ENCODE measurements around the gene MYD88.

MYD88 gene

GRCh38 chr3:38168151-38169026 lies 29.9 kb downstream of the MYD88 start:
- no peak for DNase-seq

GRCh38 chr3:38169027-38169317 lies 30.5 kb downstream of the MYD88 start:
- no peak for DNase-seq

- DNase-seq, result no peak
Observed at GRCh38 chr3:38170722-38171121, 32.3 kb downstream of the MYD88 start.

DNA sequence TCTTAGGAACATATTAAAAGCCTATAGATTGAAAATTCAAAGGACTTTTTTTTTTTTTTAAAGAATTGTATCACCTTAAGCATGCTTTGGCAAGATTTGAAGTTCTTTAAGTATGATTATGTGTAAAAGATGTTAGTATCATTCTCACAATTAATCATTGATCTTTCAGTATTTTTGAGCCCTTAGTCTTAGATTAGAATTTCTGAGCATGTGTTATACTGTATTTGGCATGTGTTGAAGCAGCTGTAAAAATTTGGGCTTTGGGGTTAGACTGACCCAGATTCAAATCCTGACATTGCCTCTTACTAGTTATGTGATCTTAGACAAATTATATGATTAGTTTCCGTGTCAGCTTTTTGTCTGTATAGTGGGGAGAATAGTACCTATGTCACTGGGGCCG lies 33.2 kb downstream of the MYD88 start:
- DNase-seq, result no peak

GRCh38 chr3:38173834-38174418 lies 35.5 kb downstream of the MYD88 start:
- no peak for DNase-seq

GRCh38 chr3:38177181-38177580 lies 38.7 kb downstream of the MYD88 start:
- no peak for DNase-seq

- no peak for DNase-seq
Observed at GRCh38 chr3:38186781-38187180, 48.3 kb downstream of the MYD88 start.

DNA sequence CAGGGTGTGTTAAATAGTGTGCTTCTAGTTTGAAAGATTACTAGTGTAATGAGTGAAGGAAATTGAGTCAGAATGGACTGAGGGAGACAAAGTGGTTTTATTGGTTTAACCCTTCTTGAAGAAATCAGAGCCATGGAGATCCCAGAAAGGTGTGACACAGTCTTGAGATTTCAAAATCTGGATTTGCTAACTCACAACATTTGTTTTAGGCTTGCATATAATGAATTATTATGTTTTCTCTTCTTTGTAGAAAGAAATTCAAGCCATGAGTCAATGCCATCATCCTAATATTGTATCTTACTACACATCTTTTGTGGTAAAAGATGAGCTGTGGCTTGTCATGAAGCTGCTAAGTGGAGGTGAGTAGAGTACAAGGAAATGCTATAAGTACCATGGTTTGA lies 52.0 kb downstream of the MYD88 start:
- no peak for DNase-seq

Data from SIG-M5 (cell line).